SK-N-SH treated with all-trans-retinoic acid at 6 μM for 48 hours (cell line): ENCODE results near the gene NDUFB10.

Experiments
- ATAC-seq: fragments of 200-7000 bp; cut with Tn5 transposase; 3 replicates; pipeline ENCODE4 v1.9.1; 2020; ENCODE audit warnings: mild to moderate bottlenecking, moderate library complexity
- ARNTL ChIP-seq: fragments of 450-650 bp; formaldehyde crosslinking; IDR thresholded peaks from 2 replicates; pipeline ENCODE4 v1.5.0; 2020; ENCODE audit warnings: low read depth, mild to moderate bottlenecking, moderate library complexity, borderline replicate concordance
- BACH2 ChIP-seq: fragments of 250-450 bp; sonication (Bioruptor Pico); IDR thresholded peaks from 2 replicates; pipeline ENCODE4 v1.9.0; 2021; ENCODE audit warnings: mild to moderate bottlenecking, borderline replicate concordance
- CREB5 ChIP-seq: fragments of 250-450 bp; sonication (Bioruptor Pico); IDR thresholded peaks from 2 replicates; pipeline ENCODE4 v1.5.1; 2020; ENCODE audit warnings: low read depth, mild to moderate bottlenecking, moderate library complexity
- CSDC2 ChIP-seq: fragments of 250-450 bp; sonication (Bioruptor Pico); IDR thresholded peaks from 2 replicates; pipeline ENCODE4 v1.5.0; 2020; ENCODE audit warnings: mild to moderate bottlenecking, moderate library complexity
- CSRNP3 ChIP-seq: fragments of 250-450 bp; sonication (Bioruptor Pico); IDR thresholded peaks from 2 replicates; pipeline ENCODE4 v1.5.1; 2021; ENCODE audit warnings: mild to moderate bottlenecking, moderate library complexity
- GLIS3 ChIP-seq: fragments of 250-450 bp; sonication (Bioruptor Pico); IDR thresholded peaks from 2 replicates; pipeline ENCODE4 v1.5.0; 2020; ENCODE audit warnings: mild to moderate bottlenecking, moderate library complexity
- OSR1 ChIP-seq: fragments of 250-450 bp; sonication (Bioruptor Pico); IDR thresholded peaks from 2 replicates; pipeline ENCODE4 v1.8.0; 2022; ENCODE audit warnings: moderate library complexity, mild to moderate bottlenecking, inconsistent platforms
- PATZ1 ChIP-seq: fragments of 250-450 bp; sonication (Bioruptor Pico); IDR thresholded peaks from 2 replicates; pipeline ENCODE4 v1.8.0; 2020; ENCODE audit warnings: mild to moderate bottlenecking, moderate library complexity, borderline replicate concordance
- POU6F1 ChIP-seq: fragments of 250-450 bp; sonication (Bioruptor Pico); IDR thresholded peaks from 2 replicates; pipeline ENCODE4 v1.8.0; 2021; ENCODE audit warnings: low read depth, mild to moderate bottlenecking, moderate library complexity, borderline replicate concordance
- PPARA ChIP-seq: fragments of 250-450 bp; sonication (Bioruptor Pico); IDR thresholded peaks from 2 replicates; pipeline ENCODE4 v1.5.0; 2020; ENCODE audit warnings: mild to moderate bottlenecking, borderline replicate concordance
- RARB ChIP-seq: fragments of 250-450 bp; sonication (Bioruptor Pico); IDR thresholded peaks from 2 replicates; pipeline ENCODE4 v1.8.0; 2021; ENCODE audit warnings: mild to moderate bottlenecking, moderate library complexity
- SNAI2 ChIP-seq: fragments of 250-450 bp; sonication (Bioruptor Pico); IDR thresholded peaks from 2 replicates; pipeline ENCODE4 v1.5.0; 2020; ENCODE audit warnings: mild to moderate bottlenecking, moderate library complexity
- TCF4 ChIP-seq: fragments of 250-450 bp; sonication (Bioruptor Pico); IDR thresholded peaks from 2 replicates; pipeline ENCODE4 v1.8.0; 2021; ENCODE audit warnings: mild to moderate bottlenecking, moderate library complexity, borderline replicate concordance
- TOX ChIP-seq: fragments of 250-450 bp; sonication (Bioruptor Pico); IDR thresholded peaks from 2 replicates; pipeline ENCODE4 v1.8.0; 2021; ENCODE audit warnings: mild to moderate bottlenecking, moderate library complexity, borderline replicate concordance
- TSHZ2 ChIP-seq: fragments of 250-450 bp; sonication (Bioruptor Pico); IDR thresholded peaks from 2 replicates; pipeline ENCODE4 v1.5.0; 2020; ENCODE audit warnings: mild to moderate bottlenecking, moderate library complexity
- ZFP30 ChIP-seq: fragments of 450-650 bp; formaldehyde crosslinking; IDR thresholded peaks from 2 replicates; pipeline ENCODE4 v1.5.0; 2022; ENCODE audit warnings: mild to moderate bottlenecking, moderate library complexity
- ZNF565 ChIP-seq: fragments of 450-650 bp; formaldehyde crosslinking; conservative IDR thresholded peaks from 2 replicates; pipeline ENCODE4 v1.5.0; 2020; ENCODE audit warnings: low read depth, mild to moderate bottlenecking, moderate library complexity
- ZNF70 ChIP-seq: fragments of 450-650 bp; formaldehyde crosslinking; IDR thresholded peaks from 2 replicates; pipeline ENCODE4 v1.5.0; 2020; ENCODE audit warnings: mild to moderate bottlenecking, moderate library complexity
- ZNF8 ChIP-seq: fragments of 450-650 bp; formaldehyde crosslinking; IDR thresholded peaks from 2 replicates; pipeline ENCODE4 v1.5.0; 2020; ENCODE audit warnings: mild to moderate bottlenecking, moderate library complexity

Gene NDUFB10

GRCh38 chr16:1978476-1979120 lies 19.3 kb downstream of the NDUFB10 start:
- TF ChIP-seq ZNF70 (CRISPR knock-in tag) = no peak
- no peak for TF ChIP-seq ARNTL (CRISPR knock-in tag)
- TF ChIP-seq BACH2 (CRISPR knock-in tag) = no peak
- no peak for TF ChIP-seq CSRNP3
- no peak for TF ChIP-seq ZNF8 (CRISPR knock-in tag)
- TF ChIP-seq ZFP30 (CRISPR knock-in tag) = no peak
- TF ChIP-seq ZNF565 (CRISPR knock-in tag) = no peak
- no peak for TF ChIP-seq SNAI2 (CRISPR knock-in tag)
- TF ChIP-seq GLIS3 (CRISPR knock-in tag) = no peak
- TF ChIP-seq OSR1 (CRISPR knock-in tag) = no peak
- TF ChIP-seq TSHZ2 (CRISPR knock-in tag) = no peak
- no peak for TF ChIP-seq RARB (CRISPR knock-in tag)
- TF ChIP-seq PPARA (CRISPR knock-in tag) = no peak
- no peak for TF ChIP-seq CREB5 (CRISPR knock-in tag)
- TF ChIP-seq PATZ1 (CRISPR knock-in tag) = no peak
- TF ChIP-seq POU6F1 = no peak
- TF ChIP-seq TCF4 (CRISPR knock-in tag) = no peak
- TF ChIP-seq, all 23 proteins: peak for 0
- no peak for ATAC-seq

GRCh38 chr16:1979271-1980029 lies 20.1 kb downstream of the NDUFB10 start:
- TF ChIP-seq BACH2 (CRISPR knock-in tag) = no peak
- ATAC-seq = no peak

- ATAC-seq = no peak
- TF ChIP-seq BACH2 (CRISPR knock-in tag) (no peak), CREB5 (CRISPR knock-in tag) (no peak), ZNF8 (CRISPR knock-in tag) (no peak), CSDC2 (CRISPR knock-in tag) (no peak), TOX (CRISPR knock-in tag) (no peak), RARB (CRISPR knock-in tag) (no peak), PATZ1 (CRISPR knock-in tag) (no peak), ZNF565 (CRISPR knock-in tag) (no peak), ARNTL (CRISPR knock-in tag) (no peak), ZFP30 (CRISPR knock-in tag) (no peak)
These were observed 20.9 kb downstream of the NDUFB10 start for GRCh38 chr16:1980030-1980769.
